Measurements from ENCODE around the gene MANSC4. TPM values are rescaled to one million over a fixed set of nuclear protein-coding genes. Genes with fewer than 3 reads are reported as not detected.

Gene MANSC4
- total and polyA plus RNA-seq, 2 donors (not counting 1 experiment from before 2014, with no cell fraction given), result 0.17 TPM; not detected in 1

DNA sequence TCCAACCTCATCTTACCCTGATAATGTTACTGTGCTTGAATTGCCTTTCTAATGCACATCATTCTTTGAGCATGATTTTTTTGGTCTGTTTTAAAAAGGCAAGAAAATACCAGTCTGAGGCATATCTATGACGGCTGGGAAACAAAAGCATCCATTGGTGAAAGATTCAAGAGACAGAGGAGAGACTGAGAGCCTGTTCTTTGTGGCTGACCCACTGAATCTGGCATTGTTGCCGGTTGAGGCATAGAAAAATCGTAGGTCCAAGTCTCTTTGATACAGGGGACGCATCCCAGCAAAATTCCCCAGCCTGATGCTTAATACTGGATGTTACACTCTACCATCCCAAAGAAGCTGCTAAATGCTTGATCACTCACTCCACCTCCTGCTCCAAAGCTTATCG, 2.9 kb downstream of the MANSC4 start:
- no peak for DNase-seq (ENCODE audit: low read depth in 2 of 2)
- Histone ChIP-seq H3K27me3 (ENCODE audit: control insufficient read depth, insufficient read depth, low read length) (no peaks in the 10 kb centered on the region), H2AFZ (ENCODE audit: low read length) (no peak overlapping the region), H4K20me1 (ENCODE audit: control insufficient read depth, extremely low read depth, insufficient read depth, low read length) (no peaks in the 10 kb centered on the region), H3K4me2 (ENCODE audit: extremely low read depth, insufficient read depth, low read length) (no peak overlapping the region), H3K79me2 (ENCODE audit: control insufficient read depth, insufficient read depth, low read length) (peaks cover 16% of the 10 kb centered on the region), H3K4me1 (ENCODE audit: control insufficient read depth, extremely low read depth, insufficient read depth, low read length) (peaks cover 2% of the 10 kb centered on the region), H3K36me3 (ENCODE audit: control insufficient read depth, insufficient read depth, low read length) (no peaks in the 10 kb centered on the region), H3K27ac (ENCODE audit: insufficient read depth, low read length) (no peak overlapping the region), H3K9ac (ENCODE audit: insufficient read depth, low read length) (no peak overlapping the region), H3K4me3 (replicated peaks in 1 of 4; ENCODE audit: control extremely low read depth in 1 of 4, insufficient read depth in 1 of 4, low read depth in 3 of 4, low read length in 4 of 4) (no peak overlapping the region), H3K9me3 (ENCODE audit: control insufficient read depth, insufficient read depth, low read depth, low read length) (no peaks in the 10 kb centered on the region)
- TF ChIP-seq, protein P1, sequence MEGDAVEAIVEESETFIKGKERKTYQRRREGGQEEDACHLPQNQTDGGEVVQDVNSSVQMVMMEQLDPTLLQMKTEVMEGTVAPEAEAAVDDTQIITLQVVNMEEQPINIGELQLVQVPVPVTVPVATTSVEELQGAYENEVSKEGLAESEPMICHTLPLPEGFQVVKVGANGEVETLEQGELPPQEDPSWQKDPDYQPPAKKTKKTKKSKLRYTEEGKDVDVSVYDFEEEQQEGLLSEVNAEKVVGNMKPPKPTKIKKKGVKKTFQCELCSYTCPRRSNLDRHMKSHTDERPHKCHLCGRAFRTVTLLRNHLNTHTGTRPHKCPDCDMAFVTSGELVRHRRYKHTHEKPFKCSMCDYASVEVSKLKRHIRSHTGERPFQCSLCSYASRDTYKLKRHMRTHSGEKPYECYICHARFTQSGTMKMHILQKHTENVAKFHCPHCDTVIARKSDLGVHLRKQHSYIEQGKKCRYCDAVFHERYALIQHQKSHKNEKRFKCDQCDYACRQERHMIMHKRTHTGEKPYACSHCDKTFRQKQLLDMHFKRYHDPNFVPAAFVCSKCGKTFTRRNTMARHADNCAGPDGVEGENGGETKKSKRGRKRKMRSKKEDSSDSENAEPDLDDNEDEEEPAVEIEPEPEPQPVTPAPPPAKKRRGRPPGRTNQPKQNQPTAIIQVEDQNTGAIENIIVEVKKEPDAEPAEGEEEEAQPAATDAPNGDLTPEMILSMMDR (conservative IDR thresholded peaks at IDR 0.05 in 1 of 2, IDR thresholded peaks at IDR 0.05 in 1 of 2; ENCODE audit: low read depth in 1 of 2, low read length in 2 of 2), result no peak
- TF ChIP-seq EZH2 (IDR thresholded peaks at IDR 0.05; ENCODE audit: low read length, missing control alignments), result no peak

GRCh38 chr12:27772328-27773049, 7.5 kb downstream of the MANSC4 start:
- Histone ChIP-seq H3K4me3 (replicated peaks in 1 of 4; ENCODE audit: control extremely low read depth in 1 of 4, insufficient read depth in 1 of 4, low read depth in 3 of 4, low read length in 4 of 4) (no peak overlapping the region), H2AFZ (ENCODE audit: low read length) (no peak overlapping the region), H3K36me3 (ENCODE audit: control insufficient read depth, insufficient read depth, low read length) (no peaks in the 10 kb centered on the region), H3K9me3 (ENCODE audit: control insufficient read depth, insufficient read depth, low read depth, low read length) (no peaks in the 10 kb centered on the region), H3K79me2 (ENCODE audit: control insufficient read depth, insufficient read depth, low read length) (no peaks in the 10 kb centered on the region), H3K4me1 (ENCODE audit: control insufficient read depth, extremely low read depth, insufficient read depth, low read length) (no peaks in the 10 kb centered on the region), H3K27me3 (ENCODE audit: control insufficient read depth, insufficient read depth, low read length) (no peaks in the 10 kb centered on the region), H4K20me1 (ENCODE audit: control insufficient read depth, extremely low read depth, insufficient read depth, low read length) (no peaks in the 10 kb centered on the region), H3K27ac (ENCODE audit: insufficient read depth, low read length) (no peak overlapping the region), H3K9ac (ENCODE audit: insufficient read depth, low read length) (no peak overlapping the region), H3K4me2 (ENCODE audit: extremely low read depth, insufficient read depth, low read length) (no peak overlapping the region)
- peak in 1 of 2 donors; percentile 17 for DNase-seq (ENCODE audit: low read depth in 2 of 2)
- TF ChIP-seq, protein P1 (conservative IDR thresholded peaks at IDR 0.05 in 1 of 2, IDR thresholded peaks at IDR 0.05 in 1 of 2; ENCODE audit: low read depth in 1 of 2, low read length in 2 of 2), result no peak
- TF ChIP-seq EZH2 (IDR thresholded peaks at IDR 0.05; ENCODE audit: low read length, missing control alignments), result no peak

GRCh38 chr12:27771481-27772327, 8.3 kb downstream of the MANSC4 start:
- H4K20me1 ChIP-seq (ENCODE audit: control insufficient read depth, extremely low read depth, insufficient read depth, low read length), result no peaks in the 10 kb centered on the region
- H3K4me3 ChIP-seq (replicated peaks in 1 of 4; ENCODE audit: control extremely low read depth in 1 of 4, insufficient read depth in 1 of 4, low read depth in 3 of 4, low read length in 4 of 4), result no peak overlapping the region
- TF ChIP-seq, protein P1 (conservative IDR thresholded peaks at IDR 0.05 in 1 of 2, IDR thresholded peaks at IDR 0.05 in 1 of 2; ENCODE audit: low read depth in 1 of 2, low read length in 2 of 2), result no peak
- no peak for TF ChIP-seq EZH2 (IDR thresholded peaks at IDR 0.05; ENCODE audit: low read length, missing control alignments)
- no peaks in the 10 kb centered on the region for H3K36me3 ChIP-seq (ENCODE audit: control insufficient read depth, insufficient read depth, low read length)
- no peaks in the 10 kb centered on the region for H3K79me2 ChIP-seq (ENCODE audit: control insufficient read depth, insufficient read depth, low read length)
- no peaks in the 10 kb centered on the region for H3K9me3 ChIP-seq (ENCODE audit: control insufficient read depth, insufficient read depth, low read depth, low read length)
- DNase-seq (ENCODE audit: low read depth in 2 of 2), result no peak
- no peak overlapping the region for H3K9ac ChIP-seq (ENCODE audit: insufficient read depth, low read length)
- H3K27ac ChIP-seq (ENCODE audit: insufficient read depth, low read length), result no peak overlapping the region
- H3K27me3 ChIP-seq (ENCODE audit: control insufficient read depth, insufficient read depth, low read length), result no peaks in the 10 kb centered on the region
- no peaks in the 10 kb centered on the region for H3K4me1 ChIP-seq (ENCODE audit: control insufficient read depth, extremely low read depth, insufficient read depth, low read length)
- no peak overlapping the region for H3K4me2 ChIP-seq (ENCODE audit: extremely low read depth, insufficient read depth, low read length)
- H2AFZ ChIP-seq (ENCODE audit: low read length), result no peak overlapping the region
